SU-DHL-6 (cell line): ENCODE measurements around the gene MAST4.

Experiments
- CTCF ChIP-seq: fragments of 200-600 bp; sonication (generic); IDR thresholded peaks from one replicate; pipeline ENCODE4 v1.5.1; 2017; ENCODE audit warnings: antibody characterized with exemption, mild to moderate bottlenecking, low read length, moderate library complexity; ENCODE audit not compliant: insufficient read depth, poor library complexity, severe bottlenecking
- EZH2phosphoT487 ChIP-seq: fragments of 200-600 bp; sonication (generic), shearing (Covaris generic); conservative IDR thresholded peaks from 2 replicates; pipeline ENCODE4 v1.6.1; 2018; ENCODE audit warnings: mild to moderate bottlenecking, antibody characterized with exemption, low read length, moderate library complexity, mixed read lengths

- TF ChIP-seq CTCF (no peak), EZH2phosphoT487 (no peak)
These were observed 275.5 kb downstream of the MAST4 start for GRCh38 chr5:66871651-66872050.
